GM12891 (cell line): Measurements from ENCODE around the gene DCLK1.

Experiments
- POLR2A ChIP-seq: IDR thresholded peaks from 2 replicates; pipeline ENCODE4 v1.6.1; 2011; ENCODE audit warnings: low read depth, low read length, control low read depth
- POLR2AphosphoS5 ChIP-seq: IDR thresholded peaks from 2 replicates; pipeline ENCODE4 v1.6.1; 2011; ENCODE audit warnings: low read depth, low read length, control low read depth

DNA sequence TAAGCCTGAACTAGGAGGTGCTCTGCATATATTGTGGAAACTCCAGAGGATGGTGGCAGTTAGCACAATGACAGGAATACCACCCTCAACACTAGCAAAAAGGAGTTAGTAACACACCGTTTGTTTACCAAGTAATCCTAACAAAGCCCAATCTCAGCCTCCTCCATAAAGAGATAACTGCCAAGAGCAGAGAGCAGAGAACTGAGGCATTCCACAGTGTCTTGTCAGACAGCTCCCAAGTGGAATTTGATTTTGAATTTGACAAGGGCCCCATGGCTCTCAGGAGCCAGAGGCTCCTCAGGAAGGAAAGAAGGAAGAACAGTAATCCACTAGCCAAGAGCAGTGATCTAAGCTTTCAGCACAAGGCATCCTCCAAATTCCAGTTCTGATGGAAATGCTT, 298.6 kb downstream of the DCLK1 start:
- no peak for TF ChIP-seq POLR2AphosphoS5
- TF ChIP-seq POLR2A: no peak
